Measurements from ENCODE around the gene LHX2.

The LHX2 gene

DNA sequence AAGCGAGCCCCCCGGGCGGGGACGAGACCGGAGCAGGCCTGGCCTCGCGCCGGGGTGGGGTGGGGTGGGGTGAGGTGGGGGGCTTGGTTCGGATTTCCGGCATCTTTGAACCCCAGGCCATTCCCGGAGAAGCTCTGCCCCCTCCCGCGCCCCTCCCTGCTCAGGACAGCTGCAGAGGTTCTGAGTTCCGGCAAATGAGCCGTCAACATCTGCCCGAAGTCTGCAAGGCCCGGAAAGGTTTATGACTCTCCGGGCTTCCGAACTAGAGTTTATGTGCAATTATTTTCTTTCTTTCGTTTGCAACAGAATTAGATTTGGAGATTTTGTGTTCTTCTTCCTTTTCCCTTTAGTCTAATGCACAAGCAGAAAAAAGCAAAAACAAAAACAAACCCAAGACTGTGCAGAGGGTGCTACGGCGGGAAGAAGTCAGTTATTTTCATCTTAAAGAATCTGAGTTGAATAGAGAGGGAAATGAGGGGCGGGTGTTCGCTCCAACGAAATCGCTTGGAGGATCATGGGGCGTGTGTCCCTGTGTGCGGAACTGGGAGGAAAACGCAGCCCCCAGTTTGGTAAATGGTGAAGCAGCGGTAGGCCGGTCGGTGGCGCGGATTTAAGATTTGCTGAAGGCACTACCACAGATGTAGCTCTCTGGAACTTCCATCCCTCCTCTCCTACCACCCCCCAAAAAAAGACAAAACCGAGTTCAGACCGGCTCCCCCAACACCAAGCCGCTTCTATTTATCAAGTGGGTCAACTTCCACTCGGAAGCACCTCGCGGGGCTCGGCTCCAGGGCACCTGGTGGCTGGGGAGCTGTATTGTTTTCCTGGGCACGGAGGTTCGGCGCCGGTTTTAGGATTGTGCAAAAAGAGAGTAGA is 4.8 kb downstream of the LHX2 start:
- TF ChIP-seq, protein P1, sequence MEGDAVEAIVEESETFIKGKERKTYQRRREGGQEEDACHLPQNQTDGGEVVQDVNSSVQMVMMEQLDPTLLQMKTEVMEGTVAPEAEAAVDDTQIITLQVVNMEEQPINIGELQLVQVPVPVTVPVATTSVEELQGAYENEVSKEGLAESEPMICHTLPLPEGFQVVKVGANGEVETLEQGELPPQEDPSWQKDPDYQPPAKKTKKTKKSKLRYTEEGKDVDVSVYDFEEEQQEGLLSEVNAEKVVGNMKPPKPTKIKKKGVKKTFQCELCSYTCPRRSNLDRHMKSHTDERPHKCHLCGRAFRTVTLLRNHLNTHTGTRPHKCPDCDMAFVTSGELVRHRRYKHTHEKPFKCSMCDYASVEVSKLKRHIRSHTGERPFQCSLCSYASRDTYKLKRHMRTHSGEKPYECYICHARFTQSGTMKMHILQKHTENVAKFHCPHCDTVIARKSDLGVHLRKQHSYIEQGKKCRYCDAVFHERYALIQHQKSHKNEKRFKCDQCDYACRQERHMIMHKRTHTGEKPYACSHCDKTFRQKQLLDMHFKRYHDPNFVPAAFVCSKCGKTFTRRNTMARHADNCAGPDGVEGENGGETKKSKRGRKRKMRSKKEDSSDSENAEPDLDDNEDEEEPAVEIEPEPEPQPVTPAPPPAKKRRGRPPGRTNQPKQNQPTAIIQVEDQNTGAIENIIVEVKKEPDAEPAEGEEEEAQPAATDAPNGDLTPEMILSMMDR (IDR thresholded peaks at IDR 0.05; ENCODE audit: low read depth, low read length, missing control alignments), result no peak
- DNase-seq (ENCODE audit: low read depth), result no peak
- in situ Hi-C loops (cut with HindIII; ENCODE audit: low sequenced_read_pairs), result no loop called here
- H3K4me3 ChIP-seq (ENCODE audit: low read depth, low read length), result no peak overlapping the region

DNA sequence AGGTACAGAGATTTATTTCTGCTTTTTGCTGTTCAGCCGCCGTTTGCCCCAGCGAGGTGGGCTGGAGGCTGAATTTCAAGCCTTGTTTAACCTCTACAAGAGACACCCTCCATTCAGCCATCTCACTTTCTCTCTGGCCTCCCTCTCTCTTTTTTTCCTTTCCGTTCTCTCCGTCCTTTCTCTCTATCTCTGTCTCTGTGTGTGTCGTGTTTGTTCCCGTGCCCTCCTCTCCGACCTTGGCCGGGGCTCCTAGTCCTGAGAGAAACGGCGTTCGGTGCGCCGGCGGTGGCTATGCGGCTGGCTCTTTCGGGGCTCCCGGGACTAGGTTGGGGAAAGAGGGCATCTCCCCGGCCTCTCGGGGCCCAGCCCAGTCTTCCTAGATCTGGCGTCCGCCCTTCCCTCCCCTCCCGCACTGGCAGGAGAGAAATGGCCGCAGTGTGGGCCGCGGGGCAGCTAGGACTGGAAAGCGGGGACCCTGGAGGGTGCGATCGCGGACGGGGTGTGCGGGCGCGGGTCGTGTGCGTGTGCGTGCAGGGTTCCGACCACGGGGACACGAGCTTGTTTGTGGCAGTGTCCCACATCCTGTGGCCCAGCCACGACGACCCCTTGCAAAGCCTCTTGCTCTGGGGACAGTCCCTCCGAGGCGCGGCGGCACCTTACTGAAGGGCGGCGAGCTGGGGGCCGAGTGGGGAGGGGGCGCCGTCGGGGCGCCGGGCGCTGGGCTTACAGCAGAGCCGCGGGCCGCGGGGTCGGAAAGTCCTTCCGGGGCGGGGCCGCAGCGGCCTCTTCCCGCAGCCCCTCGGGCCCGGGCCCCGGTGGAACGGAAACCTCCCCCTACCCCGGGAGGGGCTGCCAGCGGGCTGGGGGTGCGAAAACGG is 5.7 kb downstream of the LHX2 start:
- DNase-seq (ENCODE audit: low read depth), result no peak
- no peak overlapping the region for H3K4me3 ChIP-seq (ENCODE audit: low read depth, low read length)
- in situ Hi-C loops (cut with HindIII; ENCODE audit: low sequenced_read_pairs), result no loop called here
- TF ChIP-seq, protein P1 (IDR thresholded peaks at IDR 0.05; ENCODE audit: low read depth, low read length, missing control alignments), result no peak

DNA sequence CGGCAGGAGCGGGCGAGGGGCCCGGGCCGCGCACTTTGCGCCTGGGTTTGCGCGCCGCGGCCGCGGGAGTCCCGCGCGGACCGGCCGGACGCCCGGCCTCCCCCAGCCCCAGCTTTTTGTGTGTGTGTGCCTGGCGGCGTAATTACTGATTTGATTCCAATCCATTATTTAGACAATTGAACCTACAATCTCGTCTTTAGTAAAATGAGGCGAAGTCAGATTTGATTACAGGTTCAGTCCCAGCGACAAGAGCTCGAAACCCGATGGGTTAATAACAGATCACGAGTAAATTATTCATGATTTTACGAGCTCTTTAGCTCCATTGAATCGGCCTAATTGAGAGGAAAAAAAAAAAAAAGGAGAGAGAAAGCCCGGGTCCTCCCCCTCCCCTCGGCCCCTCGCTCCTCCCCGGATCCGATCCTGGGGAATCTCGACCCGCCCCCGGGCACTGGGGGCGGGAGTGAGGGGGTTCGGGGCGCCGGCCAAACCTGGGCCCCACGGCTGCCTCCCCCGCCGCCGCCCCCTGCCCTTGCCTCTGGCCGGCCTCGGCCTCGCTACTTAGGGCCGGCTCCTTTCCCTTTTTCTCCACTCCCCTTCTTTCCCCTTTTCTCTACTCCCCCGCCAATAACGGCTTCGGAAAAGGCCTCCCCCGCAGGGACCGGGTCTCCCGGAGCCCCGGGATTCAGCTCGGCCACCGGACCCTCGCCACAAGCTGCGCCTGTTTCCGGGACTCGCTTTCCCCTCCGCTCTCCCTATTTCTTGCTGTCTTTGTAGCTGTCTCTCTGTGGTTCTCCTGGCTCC is 6.6 kb downstream of the LHX2 start:
- DNase-seq (ENCODE audit: low read depth), result no peak
- TF ChIP-seq, protein P1 (IDR thresholded peaks at IDR 0.05; ENCODE audit: low read depth, low read length, missing control alignments), result no peak
- in situ Hi-C loops (cut with HindIII; ENCODE audit: low sequenced_read_pairs), result no loop called here
- no peak overlapping the region for H3K4me3 ChIP-seq (ENCODE audit: low read depth, low read length)

DNA sequence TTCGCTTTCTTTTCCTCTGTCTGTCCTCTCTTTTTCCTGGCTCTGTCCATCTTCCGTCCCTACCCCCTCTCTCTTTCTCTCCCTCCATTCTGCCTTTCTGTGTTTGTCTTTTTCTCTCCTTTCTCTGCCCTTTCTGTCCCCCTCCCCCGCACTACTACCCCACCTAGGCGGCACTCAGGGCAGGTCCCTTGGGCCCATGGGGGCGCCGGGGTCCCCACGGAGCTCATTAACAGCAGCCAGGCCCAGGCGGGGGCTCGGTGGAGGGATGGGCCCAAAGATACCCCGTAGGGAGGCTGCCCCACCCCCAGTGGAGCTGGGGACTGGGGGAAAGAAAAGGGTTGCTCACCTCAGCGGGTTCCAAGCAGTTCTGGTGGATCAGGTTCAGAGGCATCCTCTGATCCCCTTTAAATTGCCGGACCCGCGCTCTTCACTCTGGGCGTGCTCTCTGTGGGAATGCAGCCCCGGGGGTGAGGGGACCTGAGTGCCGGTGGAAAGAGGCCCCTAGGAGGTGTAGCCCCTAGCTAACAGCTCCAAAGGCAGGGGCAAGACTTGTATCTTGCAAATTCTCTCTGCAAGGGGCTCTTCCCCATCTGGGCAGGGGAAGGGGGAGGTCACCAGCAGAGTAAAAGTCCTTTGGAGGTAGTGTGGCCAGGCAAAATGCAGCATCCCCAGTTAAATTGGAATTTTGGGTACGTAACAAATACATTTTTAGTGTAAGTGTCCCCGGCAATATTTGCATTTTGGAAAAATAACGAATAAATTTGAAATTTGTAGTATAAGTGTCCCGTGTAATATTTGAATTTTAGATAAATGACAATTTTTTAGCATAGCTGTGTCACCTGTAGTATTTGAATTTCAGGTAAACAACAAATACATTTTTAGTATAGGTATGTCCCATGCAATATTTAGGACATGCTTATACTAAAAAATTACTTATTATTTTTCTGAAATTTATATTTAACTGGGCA is 7.4 kb downstream of the LHX2 start:
- no peak overlapping the region for H3K4me3 ChIP-seq (ENCODE audit: low read depth, low read length)
- DNase-seq (ENCODE audit: low read depth), result no peak
- TF ChIP-seq, protein P1 (IDR thresholded peaks at IDR 0.05; ENCODE audit: low read depth, low read length, missing control alignments), result no peak
- in situ Hi-C loops (cut with HindIII; ENCODE audit: low sequenced_read_pairs), result no loop called here

DNA sequence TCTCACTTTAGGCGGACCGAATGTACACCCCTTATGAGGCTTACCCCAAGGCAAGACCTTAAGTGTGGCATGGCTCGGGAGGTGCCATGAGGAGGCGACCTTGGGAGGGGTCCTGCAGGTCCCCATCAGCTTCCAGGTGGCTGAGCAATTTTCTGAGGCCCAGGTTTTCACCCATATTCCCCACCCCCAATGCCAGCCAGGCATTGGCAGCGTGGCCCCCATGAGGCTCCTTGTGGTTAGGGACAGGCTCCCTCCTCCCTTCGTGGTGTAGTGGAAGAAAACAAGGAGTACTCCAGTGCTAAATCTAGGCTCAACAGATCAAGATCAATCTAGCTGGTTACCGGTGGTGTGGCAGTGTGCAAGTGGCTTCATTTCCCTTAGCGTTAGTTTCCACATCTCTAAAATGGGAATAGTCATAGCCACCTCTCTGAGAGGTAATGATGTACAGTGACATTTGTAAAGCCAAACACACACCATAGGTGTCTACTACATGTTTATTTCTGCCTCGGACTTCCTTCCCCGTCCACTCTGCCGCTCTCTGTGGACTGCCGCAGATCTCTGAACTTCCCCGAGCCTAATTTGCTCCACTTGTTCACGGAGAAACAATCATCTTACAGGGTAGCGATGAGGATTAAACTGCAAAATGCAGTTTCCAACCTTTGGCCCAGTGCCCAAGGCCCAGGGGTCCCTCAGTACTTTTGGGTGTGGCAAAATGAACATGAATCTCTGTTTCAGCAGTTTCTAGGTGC is 8.4 kb downstream of the LHX2 start:
- TF ChIP-seq, protein P1 (IDR thresholded peaks at IDR 0.05; ENCODE audit: low read depth, low read length, missing control alignments), result no peak
- in situ Hi-C loops (cut with HindIII; ENCODE audit: low sequenced_read_pairs), result no loop called here
- no peak overlapping the region for H3K4me3 ChIP-seq (ENCODE audit: low read depth, low read length)
- DNase-seq (ENCODE audit: low read depth), result no peak
